Common myeloid progenitor, CD34-positive (primary cell): ENCODE results near the gene DCLRE1B.

Experiments
- CTCF ChIA-PET: fragments of 350-600 bp; sonication (Branson Sonifier 250); formaldehyde crosslinking; loops from one replicate; lab custom pipeline; 2021; ENCODE audit warnings: antibody characterized with exemption; lab: Charles Lee
- POLR2A ChIA-PET: fragments of 350-600 bp; sonication (Branson Sonifier 250); formaldehyde crosslinking; loops from one replicate; lab custom pipeline; 2021; ENCODE audit warnings: antibody characterized with exemption; lab: Charles Lee
- DNase-seq, 3 donors: peaks; one replicate each; pipeline versions ENCODE4 v3.0.0 to v3.0.0-alpha.2; 2013
- H3K27ac ChIP-seq, 2 experiments: 1 replicate in 1 of 2; 2 replicates in 1 of 2; pipeline ENCODE4 v1.7.0; 2013; ENCODE audit warnings: inconsistent platforms in 2 of 2, low read length in 2 of 2, mild to moderate bottlenecking in 2 of 2, low read depth in 1 of 2, moderate library complexity in 1 of 2; ENCODE audit not compliant: severe bottlenecking in 2 of 2, insufficient read depth in 1 of 2, poor library complexity in 1 of 2
- H3K27me3 ChIP-seq, 5 experiments: replicated peaks in 2 of 5; 1 replicate in 3 of 5; 2 replicates in 2 of 5; pipeline versions ENCODE4 v1.6.1 to v1.7.0; 2013; ENCODE audit warnings: low read length in 4 of 5, mild to moderate bottlenecking in 2 of 5, moderate library complexity in 2 of 5, inconsistent platforms in 1 of 5; ENCODE audit not compliant: insufficient read depth in 5 of 5, control insufficient read depth in 4 of 5
- H3K36me3 ChIP-seq, 4 experiments: 1 replicate in 2 of 4; 2 replicates in 2 of 4; pipeline versions ENCODE4 v1.6.1 to v1.7.0; 2013; ENCODE audit warnings: low read length in 3 of 4, control low read depth in 1 of 4, mild to moderate bottlenecking in 1 of 4; ENCODE audit not compliant: control insufficient read depth in 4 of 4, insufficient read depth in 4 of 4
- H3K4me1 ChIP-seq, 4 experiments: 1 replicate in 3 of 4; 2 replicates in 1 of 4; pipeline versions ENCODE4 v1.6.1 to v1.7.1; 2013; ENCODE audit warnings: low read length in 3 of 4, mild to moderate bottlenecking in 3 of 4, control low read depth in 1 of 4, inconsistent platforms in 1 of 4, moderate library complexity in 1 of 4; ENCODE audit not compliant: control insufficient read depth in 4 of 4, insufficient read depth in 4 of 4; ENCODE audit errors: control extremely low read depth in 1 of 4
- H3K4me3 ChIP-seq, 7 experiments: 1 replicate in 4 of 7; 2 replicates in 3 of 7; pipeline versions ENCODE4 v1.5.1 to v1.7.0; 2013; ENCODE audit warnings: mild to moderate bottlenecking in 7 of 7, low read length in 6 of 7, moderate library complexity in 6 of 7, inconsistent platforms in 2 of 7, low read depth in 2 of 7, control low read depth in 1 of 7; ENCODE audit not compliant: insufficient read depth in 4 of 7, control insufficient read depth in 1 of 7; ENCODE audit errors: extremely low read depth in 1 of 7
- H3K9me3 ChIP-seq, 5 experiments: 1 replicate in 4 of 5; 2 replicates in 1 of 5; pipeline versions ENCODE4 v1.6.1 to v1.7.1; 2013; ENCODE audit warnings: low read length in 4 of 5, mild to moderate bottlenecking in 2 of 5, inconsistent platforms in 1 of 5, low read depth in 1 of 5, moderate library complexity in 1 of 5; ENCODE audit not compliant: control insufficient read depth in 4 of 5, insufficient read depth in 2 of 5; ENCODE audit errors: control extremely low read depth in 1 of 5
- WGBS: methylation state at CpG from one replicate; pipeline ENCODE4 v1.1.5; 2013; ENCODE audit not compliant: insufficient coverage; 5-methylcytosine and 5-hydroxymethylcytosine counted together

The DCLRE1B gene

GRCh38 chr1:113886417-113887401, 18.4 kb upstream of the DCLRE1B start:
- no peak for DNase-seq
- Histone ChIP-seq H3K36me3 (no peaks in the 10 kb centered on the region), H3K9me3 (no peaks in the 10 kb centered on the region), H3K4me3 (no peak overlapping the region), H3K27me3 (no peaks in the 10 kb centered on the region), H3K27ac (no peak overlapping the region), H3K4me1 (peaks cover 0 to 2% (median 0%) of the 10 kb centered on the region in 4 experiments)
- WGBS: 94% methylated on average over 11 of the region's 17 CpGs
- CTCF ChIA-PET: interaction anchor here (1.2 to 2.8 kb wide), 4 partner anchors 10 to 47 kb away, joined by 3 to 7 read pairs (median 6); no protein-coding TSS in a partner anchor
- POLR2A ChIA-PET: no interaction called here

GRCh38 chr1:113887402-113888175, 17.5 kb upstream of the DCLRE1B start, which contains the start of gene BCL2L15:
Gene BCL2L15 (minus strand): TSS chr1:113887581. CDS start chr1:113887375, 206 bp downstream.
- H3K36me3 ChIP-seq: no peaks in the 10 kb centered on the region
- H3K27me3 ChIP-seq: no peaks in the 10 kb centered on the region
- peaks cover 0 to 2% (median 0%) of the 10 kb centered on the region in 4 experiments for H3K4me1 ChIP-seq
- DNase-seq: no peak
- CTCF ChIA-PET: interaction anchor here (0.5 to 2.8 kb wide), 6 partner anchors 9 to 117 kb away, joined by 3 to 7 read pairs (median 4); no protein-coding TSS in a partner anchor
- no peak within 1 kb of the TSS for H3K27ac ChIP-seq
- POLR2A ChIA-PET: interaction anchor here (0.5 to 0.6 kb wide), 2 partner anchors 43 to 47 kb away, joined by 3 to 8 read pairs; no protein-coding TSS in a partner anchor
- H3K9me3 ChIP-seq: no peaks in the 10 kb centered on the region
- H3K4me3 ChIP-seq: no peak within 1 kb of the TSS
- 75% methylated on average over 2 of the region's 6 CpGs for WGBS

GRCh38 chr1:113890816-113891215, 14.3 kb upstream of the DCLRE1B start:
- Histone ChIP-seq H3K27ac (no peak overlapping the region), H3K36me3 (peaks cover 3 to 19% (median 11%) of the 10 kb centered on the region in 4 experiments), H3K9me3 (no peaks in the 10 kb centered on the region), H3K27me3 (no peaks in the 10 kb centered on the region), H3K4me1 (peaks cover 0 to 2% (median 0%) of the 10 kb centered on the region in 4 experiments), H3K4me3 (no peak overlapping the region)
- no peak for DNase-seq
- CTCF ChIA-PET: interaction anchor here (0.7 to 1.3 kb wide), 3 partner anchors 15 to 56 kb away, joined by 3 read pairs; no protein-coding TSS in a partner anchor
- POLR2A ChIA-PET: no interaction called here
- WGBS: no CpG with 5 or more reads among the region's 2 CpGs

GRCh38 chr1:113891631-113892220, 13.4 kb upstream of the DCLRE1B start:
- ChIA-PET CTCF (interaction anchor here (0.7 to 1.2 kb wide), 2 partner anchors 16 to 32 kb away, joined by 3 read pairs; no protein-coding TSS in a partner anchor), POLR2A (no interaction called here)
- Histone ChIP-seq H3K27ac (no peak overlapping the region), H3K4me1 (peaks cover 0 to 2% (median 0%) of the 10 kb centered on the region in 4 experiments), H3K4me3 (no peak overlapping the region), H3K36me3 (peaks cover 9 to 27% (median 17%) of the 10 kb centered on the region in 4 experiments), H3K27me3 (no peaks in the 10 kb centered on the region), H3K9me3 (no peaks in the 10 kb centered on the region)
- 100% methylated on average over 8 of the region's 11 CpGs for WGBS
- DNase-seq: no peak

GRCh38 chr1:113893267-113893666, 11.9 kb upstream of the DCLRE1B start:
- ChIA-PET POLR2A (no interaction called here), CTCF (interaction anchor here (0.6 to 1.7 kb wide), 6 partner anchors 11 to 58 kb away, joined by 3 to 5 read pairs (median 3); partner anchors contain the start of gene AP4B1)
- Histone ChIP-seq H3K27ac (no peak overlapping the region), H3K9me3 (no peaks in the 10 kb centered on the region), H3K27me3 (no peaks in the 10 kb centered on the region), H3K36me3 (peaks cover 10 to 36% (median 25%) of the 10 kb centered on the region in 4 experiments), H3K4me1 (no peaks in the 10 kb centered on the region), H3K4me3 (no peak overlapping the region)
- no peak for DNase-seq
- 100% methylated on average over 3 of the region's 3 CpGs for WGBS

DNA sequence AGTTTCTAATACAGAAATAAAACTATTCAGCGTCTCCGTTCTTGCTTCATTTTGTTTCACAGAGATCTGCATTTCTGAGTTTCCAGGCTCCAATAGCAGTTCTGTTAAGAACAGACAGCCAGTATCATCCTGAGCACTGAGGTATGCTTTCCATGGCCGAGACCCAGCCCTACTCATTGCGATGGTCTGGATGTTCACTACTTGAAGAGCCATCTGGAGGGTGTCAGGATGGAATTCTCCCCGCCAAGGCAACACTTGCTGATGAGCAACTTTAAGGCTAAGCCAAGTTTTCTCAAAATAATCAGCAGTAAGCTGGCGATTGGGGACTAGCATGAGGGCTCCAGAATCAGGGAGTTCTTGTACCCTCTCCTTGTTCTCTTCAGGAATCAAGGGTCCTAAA, 10.0 kb upstream of the DCLRE1B start:
- no peak overlapping the region for H3K27ac ChIP-seq
- H3K9me3 ChIP-seq: no peaks in the 10 kb centered on the region
- ChIA-PET POLR2A (no interaction called here), CTCF (no interaction called here)
- H3K36me3 ChIP-seq: peaks cover 20 to 54% (median 38%) of the 10 kb centered on the region in 4 experiments
- no peak overlapping the region for H3K4me3 ChIP-seq
- no peaks in the 10 kb centered on the region for H3K27me3 ChIP-seq
- DNase-seq: no peak
- no peaks in the 10 kb centered on the region for H3K4me1 ChIP-seq
- 96% methylated on average over 6 of the region's 6 CpGs for WGBS
